Measurements from ENCODE around the gene COL4A3.

DNA sequence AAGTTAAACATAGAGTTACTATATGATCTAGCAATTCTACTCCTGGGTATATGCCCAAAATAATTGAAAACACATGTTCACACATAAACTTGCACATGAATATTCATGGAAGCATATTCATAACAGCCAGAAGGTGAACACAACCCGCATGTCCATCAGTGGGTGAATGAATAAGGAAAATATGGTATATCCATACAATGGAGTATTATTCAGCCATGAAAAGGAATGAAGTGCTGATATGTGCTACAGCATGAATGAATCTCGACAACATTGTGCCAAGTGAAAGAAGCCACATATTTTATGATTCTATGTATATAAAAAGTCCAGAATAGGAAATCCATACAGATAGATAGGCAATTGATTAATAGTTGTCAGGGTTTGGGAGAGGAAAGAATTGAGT is 16.3 kb upstream of the COL4A3 start:
- TF ChIP-seq, protein P1, sequence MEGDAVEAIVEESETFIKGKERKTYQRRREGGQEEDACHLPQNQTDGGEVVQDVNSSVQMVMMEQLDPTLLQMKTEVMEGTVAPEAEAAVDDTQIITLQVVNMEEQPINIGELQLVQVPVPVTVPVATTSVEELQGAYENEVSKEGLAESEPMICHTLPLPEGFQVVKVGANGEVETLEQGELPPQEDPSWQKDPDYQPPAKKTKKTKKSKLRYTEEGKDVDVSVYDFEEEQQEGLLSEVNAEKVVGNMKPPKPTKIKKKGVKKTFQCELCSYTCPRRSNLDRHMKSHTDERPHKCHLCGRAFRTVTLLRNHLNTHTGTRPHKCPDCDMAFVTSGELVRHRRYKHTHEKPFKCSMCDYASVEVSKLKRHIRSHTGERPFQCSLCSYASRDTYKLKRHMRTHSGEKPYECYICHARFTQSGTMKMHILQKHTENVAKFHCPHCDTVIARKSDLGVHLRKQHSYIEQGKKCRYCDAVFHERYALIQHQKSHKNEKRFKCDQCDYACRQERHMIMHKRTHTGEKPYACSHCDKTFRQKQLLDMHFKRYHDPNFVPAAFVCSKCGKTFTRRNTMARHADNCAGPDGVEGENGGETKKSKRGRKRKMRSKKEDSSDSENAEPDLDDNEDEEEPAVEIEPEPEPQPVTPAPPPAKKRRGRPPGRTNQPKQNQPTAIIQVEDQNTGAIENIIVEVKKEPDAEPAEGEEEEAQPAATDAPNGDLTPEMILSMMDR (IDR thresholded peaks at IDR 0.05) = no peak
- no peak for TF ChIP-seq POLR2A (IDR thresholded peaks at IDR 0.05)

Data from Peyer's patch (tissue), 4 donors.